ENCODE data around the gene MAGEA10. TPM values are rescaled to one million over a fixed set of nuclear protein-coding genes. Genes with fewer than 3 reads are reported as not detected.

MAGEA10 gene
- total and polyA plus RNA-seq, 9 of the 15 experiments (the other 6 are each of a cell fraction or from before 2014, with no cell fraction given) = 0.06 to 0.45 (median 0.15) TPM; not detected in 4

- TF ChIP-seq ZNF445 (CRISPR knock-in tag; IDR thresholded peaks at IDR 0.05; ENCODE audit: low read depth) = no peak
- peak; percentile 59 for TF ChIP-seq POLR2H (tag; IDR thresholded peaks at IDR 0.05; ENCODE audit: low read depth)
- no peak for TF ChIP-seq HIVEP1 (CRISPR knock-in tag; IDR thresholded peaks at IDR 0.05)
- TF ChIP-seq ZNF175 (CRISPR knock-in tag; IDR thresholded peaks at IDR 0.05; ENCODE audit: low read depth) = 0 out of 2 replicates have a peak, but pooled peaks have one; percentile 25
- no peak for TF ChIP-seq ZNF764 (CRISPR knock-in tag; IDR thresholded peaks at IDR 0.05; ENCODE audit: low read depth)
- peak; percentile 18 for TF ChIP-seq TAF9B (IDR thresholded peaks at IDR 0.05; ENCODE audit: partially characterized antibody)
- TF ChIP-seq, protein P1, sequence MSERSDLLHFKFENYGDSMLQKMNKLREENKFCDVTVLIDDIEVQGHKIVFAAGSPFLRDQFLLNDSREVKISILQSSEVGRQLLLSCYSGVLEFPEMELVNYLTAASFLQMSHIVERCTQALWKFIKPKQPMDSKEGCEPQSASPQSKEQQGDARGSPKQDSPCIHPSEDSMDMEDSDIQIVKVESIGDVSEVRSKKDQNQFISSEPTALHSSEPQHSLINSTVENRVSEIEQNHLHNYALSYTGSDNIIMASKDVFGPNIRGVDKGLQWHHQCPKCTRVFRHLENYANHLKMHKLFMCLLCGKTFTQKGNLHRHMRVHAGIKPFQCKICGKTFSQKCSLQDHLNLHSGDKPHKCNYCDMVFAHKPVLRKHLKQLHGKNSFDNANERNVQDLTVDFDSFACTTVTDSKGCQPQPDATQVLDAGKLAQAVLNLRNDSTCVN (CRISPR knock-in tag; IDR thresholded peaks at IDR 0.05) = no peak
- TF ChIP-seq, protein P2, sequence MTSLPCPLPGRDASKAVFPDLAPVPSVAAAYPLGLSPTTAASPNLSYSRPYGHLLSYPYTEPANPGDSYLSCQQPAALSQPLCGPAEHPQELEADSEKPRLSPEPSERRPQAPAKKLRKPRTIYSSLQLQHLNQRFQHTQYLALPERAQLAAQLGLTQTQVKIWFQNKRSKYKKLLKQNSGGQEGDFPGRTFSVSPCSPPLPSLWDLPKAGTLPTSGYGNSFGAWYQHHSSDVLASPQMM (CRISPR knock-in tag; IDR thresholded peaks at IDR 0.05) = no peak
- TF ChIP-seq ZNF316 (IDR thresholded peaks at IDR 0.05) = no peak
- TF ChIP-seq ZBTB7A (IDR thresholded peaks at IDR 0.05; ENCODE audit: borderline replicate concordance, control insufficient read depth, low read depth, low read length) = no peak
- no peak for TF ChIP-seq KLF16 (IDR thresholded peaks at IDR 0.05)
- TF ChIP-seq KLF10 (CRISPR knock-in tag; IDR thresholded peaks at IDR 0.05) = no peak
- no peak for TF ChIP-seq TCF15 (CRISPR knock-in tag; IDR thresholded peaks at IDR 0.05)
- TF ChIP-seq JUND (IDR thresholded peaks at IDR 0.05; ENCODE audit: borderline replicate concordance, low read depth, low read length) = peak; percentile 73
- 0 out of 3 replicates have a peak, but pooled peaks have one; percentile 20 for TF ChIP-seq JUND (tag; IDR thresholded peaks at IDR 0.05; ENCODE audit: borderline replicate concordance, low read depth, low read length)
- TF ChIP-seq ZNF778 (CRISPR knock-in tag; IDR thresholded peaks at IDR 0.05) = no peak
- no peak for TF ChIP-seq SRSF3 (IDR thresholded peaks at IDR 0.05; ENCODE audit: insufficient read depth, low read length)
- no peak for TF ChIP-seq MIER1 (IDR thresholded peaks at IDR 0.05; ENCODE audit: low read depth)
- TF ChIP-seq, protein P3, sequence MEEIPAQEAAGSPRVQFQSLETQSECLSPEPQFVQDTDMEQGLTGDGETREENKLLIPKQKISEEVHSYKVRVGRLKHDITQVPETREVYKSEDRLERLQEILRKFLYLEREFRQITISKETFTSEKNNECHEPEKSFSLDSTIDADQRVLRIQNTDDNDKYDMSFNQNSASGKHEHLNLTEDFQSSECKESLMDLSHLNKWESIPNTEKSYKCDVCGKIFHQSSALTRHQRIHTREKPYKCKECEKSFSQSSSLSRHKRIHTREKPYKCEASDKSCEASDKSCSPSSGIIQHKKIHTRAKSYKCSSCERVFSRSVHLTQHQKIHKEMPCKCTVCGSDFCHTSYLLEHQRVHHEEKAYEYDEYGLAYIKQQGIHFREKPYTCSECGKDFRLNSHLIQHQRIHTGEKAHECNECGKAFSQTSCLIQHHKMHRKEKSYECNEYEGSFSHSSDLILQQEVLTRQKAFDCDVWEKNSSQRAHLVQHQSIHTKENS (CRISPR knock-in tag; IDR thresholded peaks at IDR 0.05) = no peak
- no peak for TF ChIP-seq THRAP3 (IDR thresholded peaks at IDR 0.05; ENCODE audit: borderline replicate concordance)
- TF ChIP-seq ZNF280B (CRISPR knock-in tag; IDR thresholded peaks at IDR 0.05) = no peak
- TF ChIP-seq FIP1L1 (IDR thresholded peaks at IDR 0.05; ENCODE audit: low read depth, low read length, poor library complexity, severe bottlenecking) = no peak
- TF ChIP-seq HDAC2 (IDR thresholded peaks at IDR 0.05) = 0 out of 2 replicates have a peak, but pooled peaks have one; percentile 16
- no peak for TF ChIP-seq ZNF586 (CRISPR knock-in tag; conservative IDR thresholded peaks at IDR 0.05)
- TF ChIP-seq GATAD2B (IDR thresholded peaks at IDR 0.05; ENCODE audit: borderline replicate concordance) = no peak
- TF ChIP-seq SMC3 (conservative IDR thresholded peaks at IDR 0.05; ENCODE audit: insufficient read depth, low read depth, low read length) = no peak
Observed at GRCh38 chrX:152155766-152156310, 17.5 kb upstream of the MAGEA10 start (continued).
